Uterus (tissue), 4 donors: ENCODE results near the gene GLRA1. TPM values are rescaled to one million over a fixed set of nuclear protein-coding genes. Genes with fewer than 3 reads are reported as not detected.

Source experiments
- DNase-seq, 2 donors: peaks; one replicate each; pipeline ENCODE4 v3.0.0-alpha.2; 2019 to 2020
- H3K27ac ChIP-seq, 2 donors: fragments of 200-600 bp; sonication (generic); 1 replicate in 1 of 2; 2 replicates in 1 of 2; pipeline ENCODE4 v1.5.1; 2016 to 2018
- H3K27me3 ChIP-seq, 2 donors: fragments of 200-600 bp; sonication (generic); one replicate each; pipeline ENCODE4 v1.5.1; 2018 to 2019; ENCODE audit warnings: control low read depth in 1 of 2
- H3K36me3 ChIP-seq, 2 donors: fragments of 200-600 bp; sonication (generic); one replicate each; pipeline ENCODE4 v1.5.1; 2019; ENCODE audit warnings: control low read depth in 1 of 2
- H3K4me1 ChIP-seq, 2 donors: fragments of 200-600 bp; sonication (generic); one replicate each; pipeline ENCODE4 v1.5.1; 2018 to 2019; ENCODE audit warnings: control low read depth in 1 of 2
- H3K4me3 ChIP-seq, 2 donors: fragments of 200-600 bp; sonication (generic); 1 replicate in 1 of 2; 2 replicates in 1 of 2; pipeline ENCODE4 v1.5.1; 2018 to 2019; ENCODE audit warnings: mild to moderate bottlenecking in 1 of 2
- H3K9me3 ChIP-seq, 2 donors: fragments of 200-600 bp; sonication (generic); one replicate each; pipeline ENCODE4 v1.5.1; 2019; ENCODE audit warnings: control low read depth in 1 of 2
- POLR2A ChIP-seq, 2 donors: fragments of 450-650 bp; IDR thresholded peaks; one replicate each; pipeline ENCODE4 v1.6.1; 2016; ENCODE audit warnings: antibody characterized with exemption in 2 of 2, mild to moderate bottlenecking in 1 of 2, moderate library complexity in 1 of 2
- intact Hi-C: fragments of 100-400 bp; cut with DNase I; formaldehyde crosslinking; loops from one replicate; pipeline ENCODE4 v1.15.1; 2023; ENCODE audit warnings: low total_unique reads
- total RNA-seq, 4 donors: library from RNA; depleted of rRNA in 3 of 4; stranded (reverse); fragments of >200 nt in 3 of 4; gene quantifications; one replicate each; pipeline versions ENCODE4 v1.1.0 to v1.2.4, GENCODE V29; 2014 to 2023
- TF ChIP-seq, protein P1 (sequence below), 4 experiments: fragments of 200-600 bp in 2 of 4; fragments of 450-650 bp in 2 of 4; sonication (generic) in 2 of 4; IDR thresholded peaks; one replicate each; pipeline ENCODE4 v1.5.1; 2016 to 2019; ENCODE audit warnings: antibody characterized with exemption in 4 of 4, mild to moderate bottlenecking in 2 of 4, moderate library complexity in 1 of 4
- donor health status: DM: yes; HTN: yes; CAD: no.

Gene GLRA1
- total RNA-seq, 4 donors from 2014 or later: not detected

DNA sequence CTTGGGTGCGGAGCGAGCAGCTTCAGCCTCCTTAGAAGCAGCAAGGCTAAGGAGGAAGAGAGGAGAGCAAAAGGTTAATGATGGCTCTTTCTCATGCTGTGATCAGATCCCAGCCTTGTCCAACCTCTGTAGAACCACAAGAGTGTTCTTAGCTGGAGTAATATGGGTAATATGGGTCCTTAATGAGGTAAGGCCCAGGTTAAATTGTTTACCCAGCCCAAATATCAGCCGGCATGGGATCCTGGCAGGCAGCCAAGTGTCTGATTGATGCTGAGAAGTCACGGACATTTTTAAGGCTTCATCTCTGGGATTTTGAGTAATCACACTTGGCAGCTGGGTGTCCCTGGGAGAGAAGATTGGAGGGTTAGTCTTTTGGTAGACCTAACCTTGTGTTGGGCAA, 32.3 kb downstream of the GLRA1 start:
- intact Hi-C loops: no loop called here
- no peak for DNase-seq
- no peaks in the 10 kb centered on the region for H3K9me3 ChIP-seq
- TF ChIP-seq POLR2A (IDR thresholded peaks at IDR 0.05): no peak
- TF ChIP-seq, protein P1, sequence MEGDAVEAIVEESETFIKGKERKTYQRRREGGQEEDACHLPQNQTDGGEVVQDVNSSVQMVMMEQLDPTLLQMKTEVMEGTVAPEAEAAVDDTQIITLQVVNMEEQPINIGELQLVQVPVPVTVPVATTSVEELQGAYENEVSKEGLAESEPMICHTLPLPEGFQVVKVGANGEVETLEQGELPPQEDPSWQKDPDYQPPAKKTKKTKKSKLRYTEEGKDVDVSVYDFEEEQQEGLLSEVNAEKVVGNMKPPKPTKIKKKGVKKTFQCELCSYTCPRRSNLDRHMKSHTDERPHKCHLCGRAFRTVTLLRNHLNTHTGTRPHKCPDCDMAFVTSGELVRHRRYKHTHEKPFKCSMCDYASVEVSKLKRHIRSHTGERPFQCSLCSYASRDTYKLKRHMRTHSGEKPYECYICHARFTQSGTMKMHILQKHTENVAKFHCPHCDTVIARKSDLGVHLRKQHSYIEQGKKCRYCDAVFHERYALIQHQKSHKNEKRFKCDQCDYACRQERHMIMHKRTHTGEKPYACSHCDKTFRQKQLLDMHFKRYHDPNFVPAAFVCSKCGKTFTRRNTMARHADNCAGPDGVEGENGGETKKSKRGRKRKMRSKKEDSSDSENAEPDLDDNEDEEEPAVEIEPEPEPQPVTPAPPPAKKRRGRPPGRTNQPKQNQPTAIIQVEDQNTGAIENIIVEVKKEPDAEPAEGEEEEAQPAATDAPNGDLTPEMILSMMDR (IDR thresholded peaks at IDR 0.05): no peak
- H3K27me3 ChIP-seq: no peaks in the 10 kb centered on the region
- H3K4me3 ChIP-seq: no peak overlapping the region
- H3K27ac ChIP-seq: no peak overlapping the region
- peaks cover 0 to 3% of the 10 kb centered on the region in 2 donors for H3K4me1 ChIP-seq
- no peaks in the 10 kb centered on the region for H3K36me3 ChIP-seq

DNA sequence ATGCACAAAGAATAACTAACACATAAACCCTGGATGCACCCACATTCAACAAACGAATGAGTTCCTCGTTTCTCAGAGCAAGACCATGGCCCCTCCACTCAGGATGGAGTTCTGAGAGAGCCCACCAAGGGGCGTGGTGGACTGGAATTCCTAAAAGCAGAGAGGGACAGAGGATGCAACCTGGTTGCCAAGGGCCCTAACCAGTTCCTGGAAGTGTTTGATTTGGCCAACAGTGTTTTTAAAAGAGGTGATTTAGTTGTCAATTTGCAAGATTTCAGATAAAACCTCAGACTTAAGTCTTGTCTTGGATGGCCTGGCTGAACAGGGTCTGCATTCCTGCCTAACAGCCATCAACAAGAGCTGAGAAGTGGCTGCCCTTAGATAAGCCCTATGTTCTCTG, 34.4 kb downstream of the GLRA1 start:
- no peaks in the 10 kb centered on the region for H3K36me3 ChIP-seq
- H3K27ac ChIP-seq: no peak overlapping the region
- H3K4me1 ChIP-seq: no peaks in the 10 kb centered on the region
- no peaks in the 10 kb centered on the region for H3K9me3 ChIP-seq
- no peaks in the 10 kb centered on the region for H3K27me3 ChIP-seq
- no peak for TF ChIP-seq POLR2A (IDR thresholded peaks at IDR 0.05)
- no peak overlapping the region for H3K4me3 ChIP-seq
- DNase-seq: no peak
- intact Hi-C loops: no loop called here

DNA sequence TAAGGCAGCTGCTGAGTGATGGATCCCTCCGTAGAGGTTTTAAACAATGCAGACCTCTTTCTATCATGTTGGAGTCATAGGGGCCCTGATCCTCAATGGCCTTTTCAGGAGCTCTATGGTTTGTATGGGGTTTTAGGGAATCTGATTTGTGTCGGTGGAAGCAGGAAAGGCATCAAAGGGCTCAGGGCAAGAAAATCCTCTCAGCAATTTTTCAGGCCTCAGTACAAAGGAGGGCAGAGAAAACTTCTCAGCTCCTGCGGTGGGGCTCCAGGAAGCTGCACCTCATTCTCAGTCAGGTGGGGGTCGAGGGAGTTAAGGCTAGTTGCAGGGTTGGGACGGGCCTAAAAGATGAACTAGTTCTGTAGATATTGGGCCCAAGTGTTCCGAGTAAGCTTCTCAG, 35.0 kb downstream of the GLRA1 start:
- no peak for TF ChIP-seq POLR2A (IDR thresholded peaks at IDR 0.05)
- TF ChIP-seq, protein P1 (IDR thresholded peaks at IDR 0.05): no peak
- Histone ChIP-seq H3K4me1 (no peaks in the 10 kb centered on the region), H3K9me3 (no peaks in the 10 kb centered on the region), H3K27me3 (no peaks in the 10 kb centered on the region), H3K4me3 (no peak overlapping the region), H3K27ac (no peak overlapping the region), H3K36me3 (no peaks in the 10 kb centered on the region)
- intact Hi-C loops: no loop called here
- no peak for DNase-seq

DNA sequence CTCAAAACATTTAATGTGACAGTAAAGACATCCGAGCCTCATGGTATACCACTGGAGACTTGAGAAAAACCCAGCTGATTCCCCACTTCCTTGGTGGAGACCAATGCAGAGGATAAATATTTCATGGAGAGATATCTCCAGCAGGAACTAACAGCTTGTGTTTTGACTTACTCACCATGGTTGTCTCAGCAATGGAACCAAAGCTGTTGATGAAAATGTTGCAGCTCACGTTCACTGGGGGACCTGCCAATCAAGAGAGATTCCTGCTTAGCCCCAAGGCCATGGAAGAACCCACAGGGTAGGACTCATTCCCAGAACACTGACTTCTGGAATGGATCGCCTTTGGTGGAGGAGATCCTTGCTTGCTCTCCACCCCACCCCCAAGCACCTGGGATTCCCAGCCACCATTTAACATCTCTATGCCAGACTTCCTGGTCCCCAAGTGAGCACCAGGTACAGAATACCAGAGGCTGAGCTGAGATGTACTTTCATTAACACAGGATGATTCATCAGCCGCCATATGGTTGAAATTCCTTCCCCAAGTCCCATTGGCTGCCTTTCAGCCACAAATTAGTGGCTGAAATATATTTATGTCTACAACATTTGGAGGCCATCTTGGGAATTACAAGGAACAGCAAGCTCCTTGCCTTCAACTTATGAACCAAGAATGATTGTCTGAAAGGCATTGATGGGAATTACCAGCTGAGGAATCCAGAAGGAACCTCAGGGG, 37.9 kb downstream of the GLRA1 start:
- TF ChIP-seq, protein P1 (IDR thresholded peaks at IDR 0.05): no peak
- no peak for TF ChIP-seq POLR2A (IDR thresholded peaks at IDR 0.05)
- no peak for DNase-seq
- Histone ChIP-seq H3K36me3 (no peaks in the 10 kb centered on the region), H3K27me3 (no peaks in the 10 kb centered on the region), H3K4me1 (no peaks in the 10 kb centered on the region), H3K27ac (no peak overlapping the region), H3K9me3 (no peaks in the 10 kb centered on the region), H3K4me3 (no peak overlapping the region)
- intact Hi-C loops: no loop called here

DNA sequence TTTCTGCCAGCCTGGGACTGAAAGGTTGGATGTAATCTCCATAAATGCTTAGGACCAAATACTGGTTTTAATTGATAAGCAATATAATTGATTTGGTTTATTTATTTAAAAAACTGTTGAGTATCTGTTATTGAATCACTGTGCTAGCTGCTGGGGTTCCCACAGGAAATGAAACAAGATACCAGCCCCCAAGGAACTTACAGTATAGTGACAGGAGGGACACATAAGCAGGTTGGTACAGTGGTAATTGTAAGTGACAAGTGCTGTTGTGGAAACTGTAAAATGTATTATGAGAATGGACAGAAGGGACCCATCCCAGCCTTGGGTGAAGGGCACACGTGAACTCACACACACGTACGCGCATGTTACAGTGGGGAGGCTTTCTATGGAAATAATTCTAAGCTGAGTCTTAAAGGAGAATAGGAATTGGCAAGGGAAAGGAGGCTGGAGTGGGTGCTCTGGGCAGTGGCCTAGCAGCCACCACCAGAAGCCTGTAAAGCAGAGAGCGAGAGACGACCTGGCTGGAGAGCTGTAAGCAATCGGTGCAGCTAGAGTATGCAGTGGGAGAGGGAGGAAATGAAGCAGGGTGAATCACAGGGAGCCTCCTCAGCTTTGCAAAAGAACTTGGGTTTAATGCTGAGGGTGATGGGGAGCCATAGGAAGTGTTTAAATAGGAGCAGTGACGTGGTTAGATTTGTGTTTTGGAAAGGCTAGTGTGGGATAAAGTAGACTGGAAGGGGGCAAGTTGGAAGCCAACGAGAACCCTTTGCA, 39.3 kb downstream of the GLRA1 start:
- no peak for TF ChIP-seq POLR2A (IDR thresholded peaks at IDR 0.05)
- TF ChIP-seq, protein P1 (IDR thresholded peaks at IDR 0.05): no peak
- intact Hi-C loops: no loop called here
- Histone ChIP-seq H3K27ac (no peak overlapping the region), H3K36me3 (no peaks in the 10 kb centered on the region), H3K27me3 (no peaks in the 10 kb centered on the region), H3K4me3 (no peak overlapping the region), H3K4me1 (no peaks in the 10 kb centered on the region), H3K9me3 (no peaks in the 10 kb centered on the region)
- DNase-seq: no peak
